CD4-positive, alpha-beta T cell (primary cell): ENCODE data around the gene C5orf47. TPM values are rescaled to one million over a fixed set of nuclear protein-coding genes. Genes with fewer than 3 reads are reported as not detected.

ENCODE experiments used
- ATAC-seq: fragments of 200-7000 bp; cut with Tn5 transposase; one replicate; pipeline ENCODE4 v1.10.0; 2022; ENCODE audit warnings: mild to moderate bottlenecking; ENCODE audit not compliant: poor library complexity
- CTCF ChIA-PET: fragments of 350-600 bp; sonication (Branson Sonifier 250); formaldehyde crosslinking; loops from one replicate; lab custom pipeline; 2021; ENCODE audit warnings: antibody characterized with exemption, inconsistent platforms; lab: Charles Lee
- POLR2A ChIA-PET: fragments of 350-600 bp; sonication (Branson Sonifier 250); formaldehyde crosslinking; loops from one replicate; lab custom pipeline; 2021; ENCODE audit warnings: antibody characterized with exemption, inconsistent platforms; lab: Charles Lee
- DNase-seq, 14 experiments: peaks; one replicate each; pipeline ENCODE4 v3.0.0-alpha.2; 2013 to 2020; ENCODE audit warnings: mixed read lengths in 2 of 14
- H3K27ac ChIP-seq, 2 donors: one replicate each; pipeline versions ENCODE4 v1.5.1 to v1.7.0; 2013; ENCODE audit warnings: low read length in 2 of 2, low read depth in 1 of 2, mild to moderate bottlenecking in 1 of 2
- H3K27me3 ChIP-seq, 2 experiments: 1 replicate in 1 of 2; 2 replicates in 1 of 2; pipeline versions ENCODE4 v1.6.1 to v1.7.0; 2013; ENCODE audit warnings: low read length in 2 of 2, control low read depth in 1 of 2, mild to moderate bottlenecking in 1 of 2, moderate library complexity in 1 of 2; ENCODE audit not compliant: insufficient read depth in 2 of 2, control insufficient read depth in 1 of 2
- H3K36me3 ChIP-seq: one replicate; pipeline ENCODE4 v1.6.1; 2013; ENCODE audit warnings: low read length, control low read depth; ENCODE audit not compliant: insufficient read depth
- H3K4me1 ChIP-seq: one replicate; pipeline ENCODE4 v1.6.1; 2013; ENCODE audit warnings: low read length, control low read depth; ENCODE audit not compliant: insufficient read depth
- H3K4me3 ChIP-seq: one replicate; pipeline ENCODE4 v1.5.1; 2013; ENCODE audit warnings: mild to moderate bottlenecking, low read length, moderate library complexity
- H3K9me3 ChIP-seq, 2 experiments: 1 replicate in 1 of 2; 2 replicates in 1 of 2; pipeline versions ENCODE4 v1.6.1 to v1.7.0; 2013; ENCODE audit warnings: low read length in 2 of 2, mild to moderate bottlenecking in 2 of 2, control low read depth in 1 of 2, moderate library complexity in 1 of 2; ENCODE audit not compliant: control insufficient read depth in 1 of 2, insufficient read depth in 1 of 2
- H3K27ac Mint-ChIP-seq: one replicate; pipeline ENCODE4 v1.8.0; 2020; ENCODE audit warnings: mixed read lengths
- H3K27me3 Mint-ChIP-seq: one replicate; pipeline ENCODE4 v1.8.0; 2021; ENCODE audit warnings: mixed read lengths
- H3K36me3 Mint-ChIP-seq: one replicate; pipeline ENCODE4 v1.8.0; 2021; ENCODE audit warnings: low read depth, mixed read lengths
- H3K4me1 Mint-ChIP-seq: one replicate; pipeline ENCODE4 v1.8.0; 2021; ENCODE audit warnings: low read depth, mixed read lengths
- H3K4me3 Mint-ChIP-seq: one replicate; pipeline ENCODE4 v1.8.0; 2020; ENCODE audit warnings: mild to moderate bottlenecking, mixed read lengths
- H3K9me3 Mint-ChIP-seq: one replicate; pipeline ENCODE4 v1.8.0; 2020; ENCODE audit warnings: mixed read lengths
- CTCF ChIP-seq: fragments of 200-600 bp; IDR thresholded peaks from one replicate; pipeline ENCODE4 v1.8.0; 2022; ENCODE audit warnings: antibody characterized with exemption, mild to moderate bottlenecking
- intact Hi-C, 2 experiments: fragments of 100-400 bp; cut with DNase I in 1 of 2; cut with micrococcal nuclease in 1 of 2; formaldehyde crosslinking; loops; one replicate each; pipeline versions ENCODE4 v1.15.1 to v1.9.0; 2023 to 2025; cut with DNase I, micrococcal nuclease
- total RNA-seq, 174 experiments: library from RNA in 2 of 174; stranded (reverse) in 2 of 174; gene quantifications; one replicate each; pipeline ENCODE4 v1.2.3 and lab custom pipeline; 2021 to 2026

Gene C5orf47
- total RNA-seq, 2 experiments from 2014 or later, result not detected

- POLR2A ChIA-PET, result interaction anchor here (2.6 kb wide), 1 partner anchor 359 kb away, joined by 18 read pairs; the partner anchor contains the start of gene BOD1
- Histone ChIP-seq H3K27ac (no peak overlapping the region), H3K4me3 (no peak overlapping the region), H3K36me3 (no peaks in the 10 kb centered on the region), H3K27me3 (peaks cover 0 to 4% of the 10 kb centered on the region in 2 experiments), H3K4me1 (peaks cover 14% of the 10 kb centered on the region), H3K9me3 (no peaks in the 10 kb centered on the region)
- no peak overlapping the region for H3K4me3 Mint-ChIP-seq
- no peaks in the 10 kb centered on the region for H3K9me3 Mint-ChIP-seq
- H3K4me1 Mint-ChIP-seq, result peaks cover 12% of the 10 kb centered on the region
- H3K27ac Mint-ChIP-seq, result no peak overlapping the region
- no peak for TF ChIP-seq CTCF
- DNase-seq, result no peak
- ATAC-seq, result no peak
- intact Hi-C loops, result loop anchor here in 1 of 2 experiments (5.0 to 10.0 kb wide), 3 partner anchors 87 to 1010 kb away; partner anchors contain the start of gene CPEB4
- CTCF ChIA-PET, result interaction anchor here (2.6 to 3.0 kb wide), 2 partner anchors 357 to 359 kb away, joined by 17 to 22 read pairs; partner anchors contain the start of gene BOD1
- no peaks in the 10 kb centered on the region for H3K36me3 Mint-ChIP-seq
- H3K27me3 Mint-ChIP-seq, result peaks cover 29% of the 10 kb centered on the region
Observed at GRCh38 chr5:173974688-173975239, 14.2 kb upstream of the C5orf47 start.

- H3K27me3 Mint-ChIP-seq, result peaks cover 61% of the 10 kb centered on the region
- H3K27ac ChIP-seq, result no peak overlapping the region
- CTCF ChIA-PET, result no interaction called here
- intact Hi-C loops, result no loop called here
- DNase-seq (no peak), ATAC-seq (no peak)
- no peaks in the 10 kb centered on the region for H3K4me1 ChIP-seq
- H3K4me1 Mint-ChIP-seq, result no peaks in the 10 kb centered on the region
- peaks cover 0 to 7% of the 10 kb centered on the region in 2 experiments for H3K27me3 ChIP-seq
- POLR2A ChIA-PET, result no interaction called here
- no peaks in the 10 kb centered on the region for H3K36me3 ChIP-seq
- no peaks in the 10 kb centered on the region for H3K36me3 Mint-ChIP-seq
- TF ChIP-seq CTCF, result no peak
- H3K4me3 Mint-ChIP-seq, result no peak overlapping the region
- no peaks in the 10 kb centered on the region for H3K9me3 Mint-ChIP-seq
- no peak overlapping the region for H3K4me3 ChIP-seq
- no peak overlapping the region for H3K27ac Mint-ChIP-seq
- no peaks in the 10 kb centered on the region for H3K9me3 ChIP-seq
Observed at GRCh38 chr5:173981185-173981761, 7.7 kb upstream of the C5orf47 start.

- no peak overlapping the region for H3K4me3 ChIP-seq
- H3K27me3 ChIP-seq, result peaks cover 0 to 9% of the 10 kb centered on the region in 2 experiments
- H3K4me1 Mint-ChIP-seq, result no peaks in the 10 kb centered on the region
- no peak overlapping the region for H3K4me3 Mint-ChIP-seq
- H3K36me3 Mint-ChIP-seq, result no peaks in the 10 kb centered on the region
- no peaks in the 10 kb centered on the region for H3K36me3 ChIP-seq
- no peaks in the 10 kb centered on the region for H3K4me1 ChIP-seq
- no peak overlapping the region for H3K27ac ChIP-seq
- H3K9me3 ChIP-seq, result peaks cover 0 to 3% of the 10 kb centered on the region in 2 experiments
- peaks cover 50% of the 10 kb centered on the region for H3K27me3 Mint-ChIP-seq
- ChIA-PET CTCF (no interaction called here), POLR2A (no interaction called here)
- no peak for ATAC-seq
- H3K27ac Mint-ChIP-seq, result no peak overlapping the region
- H3K9me3 Mint-ChIP-seq, result no peaks in the 10 kb centered on the region
- intact Hi-C loops, result no loop called here
- no peak for TF ChIP-seq CTCF
- DNase-seq, result no peak
Observed at GRCh38 chr5:173984218-173984617, 4.8 kb upstream of the C5orf47 start.
